Muscle layer of colon (tissue), 2 donors: ENCODE data around the gene CST3.

Source experiments
- H3K27ac ChIP-seq: one replicate; pipeline ENCODE4 v1.7.0; 2013; ENCODE audit warnings: low read depth, mild to moderate bottlenecking, low read length, moderate library complexity
- H3K27me3 ChIP-seq, 2 donors: one replicate each; pipeline ENCODE4 v1.7.0; 2013; ENCODE audit warnings: low read length in 2 of 2, mild to moderate bottlenecking in 2 of 2; ENCODE audit not compliant: insufficient read depth in 2 of 2, control insufficient read depth in 1 of 2
- H3K36me3 ChIP-seq: one replicate; pipeline ENCODE4 v1.7.0; 2013; ENCODE audit warnings: mild to moderate bottlenecking, low read length; ENCODE audit not compliant: insufficient read depth
- H3K4me1 ChIP-seq: one replicate; pipeline ENCODE4 v1.7.0; 2013; ENCODE audit warnings: mild to moderate bottlenecking, low read length; ENCODE audit not compliant: insufficient read depth
- H3K4me3 ChIP-seq, 2 donors: one replicate each; pipeline ENCODE4 v1.7.0; 2013; ENCODE audit warnings: low read length in 2 of 2, low read depth in 1 of 2, mild to moderate bottlenecking in 1 of 2, moderate library complexity in 1 of 2
- H3K9ac ChIP-seq: one replicate; pipeline ENCODE4 v1.7.0; 2013; ENCODE audit warnings: low read length
- H3K9me3 ChIP-seq: one replicate; pipeline ENCODE4 v1.7.0; 2013; ENCODE audit warnings: mild to moderate bottlenecking, low read length
- donor health status: abdominal sarcoma.
- donor health status: Adenocarcinoma of cecum.

Gene CST3

GRCh38 chr20:23585808-23586734 lies 51.7 kb downstream of the CST3 start:
- Histone ChIP-seq H3K36me3 (no peaks in the 10 kb centered on the region), H3K9me3 (no peaks in the 10 kb centered on the region), H3K4me1 (no peaks in the 10 kb centered on the region), H3K9ac (no peak overlapping the region), H3K4me3 (no peak overlapping the region), H3K27me3 (no peaks in the 10 kb centered on the region), H3K27ac (no peak overlapping the region)

GRCh38 chr20:23585449-23585807 lies 52.3 kb downstream of the CST3 start:
- H3K36me3 ChIP-seq, result no peaks in the 10 kb centered on the region
- H3K4me3 ChIP-seq, result no peak overlapping the region
- no peaks in the 10 kb centered on the region for H3K27me3 ChIP-seq
- H3K4me1 ChIP-seq, result no peaks in the 10 kb centered on the region
- H3K9ac ChIP-seq, result no peak overlapping the region
- no peaks in the 10 kb centered on the region for H3K9me3 ChIP-seq
- H3K27ac ChIP-seq, result no peak overlapping the region

- H3K36me3 ChIP-seq, result no peaks in the 10 kb centered on the region
- H3K9me3 ChIP-seq, result no peaks in the 10 kb centered on the region
- no peak overlapping the region for H3K27ac ChIP-seq
- H3K4me3 ChIP-seq, result no peak overlapping the region
- H3K27me3 ChIP-seq, result no peaks in the 10 kb centered on the region
- no peak overlapping the region for H3K9ac ChIP-seq
- H3K4me1 ChIP-seq, result no peaks in the 10 kb centered on the region
These were observed 53.1 kb downstream of the CST3 start for GRCh38 chr20:23584434-23585199.
